K562 (cell line): ENCODE results near the gene OCIAD2. TPM values are rescaled to one million over a fixed set of nuclear protein-coding genes. Genes with fewer than 3 reads are reported as not detected.

ENCODE experiments used
- ATAC-seq: fragments of 200-7000 bp; cut with Tn5 transposase; 3 replicates; pipeline ENCODE4 v1.9.1; 2020; ENCODE audit warnings: moderate library complexity
- BruUV-seq: library from RNA; stranded (reverse); fragments of 400-500 nt; replicated peaks from 2 replicates; lab custom pipeline; 2021; lab: Mats Ljungman, UMichigan
- CTCF ChIA-PET: fragments of 300-600 bp; formaldehyde crosslinking; extraction: SDS; loops from one replicate; lab custom pipeline; 2021; ENCODE audit warnings: low intra/inter-chr PET ratio; lab: Yijun Ruan, JAX
- POLR2A ChIA-PET: fragments of 300-600, 350-650 bp; sonication (Branson Sonifier 250); formaldehyde crosslinking; extraction: SDS; loops from one replicate; lab custom pipeline; 2021; ENCODE audit warnings: antibody characterized with exemption, inconsistent platforms; lab: Yijun Ruan, JAX
- DNase-seq, 4 experiments: peaks; one replicate each; pipeline versions ENCODE4 v3.0.0 to v3.0.0-alpha.2; 2011 to 2018; ENCODE audit warnings: low spot score in 3 of 4, mixed read lengths in 3 of 4; ENCODE audit errors: extremely low read depth in 1 of 4
- FAIRE-seq: peaks from 2 replicates; lab custom pipeline; 2011; peaks lifted over from hg19 to GRCh38; lab: Jason Lieb, UNC
- H2AFZ ChIP-seq: 2 replicates; pipeline ENCODE4 v1.6.0; 2011; ENCODE audit warnings: low read depth, low read length, control low read depth, inconsistent platforms
- H3K27ac ChIP-seq: fragments of 200-600 bp; 3 replicates; pipeline ENCODE4 v1.8.0; 2011; ENCODE audit warnings: low read depth, mild to moderate bottlenecking, control low read depth, inconsistent platforms, low read length, moderate library complexity, mixed read lengths; ENCODE audit errors: extremely low read depth
- H3K27me3 ChIP-seq, 2 experiments: fragments of 300-600 bp in 1 of 2; 2 replicates in 1 of 2; 3 replicates in 1 of 2; pipeline versions ENCODE4 v1.6.0 to v1.8.0; 2011; ENCODE audit warnings: inconsistent platforms in 2 of 2, low read length in 2 of 2, mild to moderate bottlenecking in 1 of 2, mixed read lengths in 1 of 2, moderate library complexity in 1 of 2; ENCODE audit not compliant: control insufficient read depth in 2 of 2, insufficient read depth in 2 of 2
- H3K36me3 ChIP-seq: fragments of 300-600 bp; 3 replicates; pipeline ENCODE4 v1.8.0; 2011; ENCODE audit warnings: mild to moderate bottlenecking, low read length, inconsistent platforms; ENCODE audit not compliant: control insufficient read depth, insufficient read depth
- H3K4me1 ChIP-seq, 2 experiments: fragments of 200-600 bp in 1 of 2; replicated peaks in 1 of 2; 2 replicates in 1 of 2; 3 replicates in 1 of 2; pipeline versions ENCODE4 v1.5.1 to v1.8.0; 2011; ENCODE audit warnings: inconsistent platforms in 2 of 2, low read length in 2 of 2, mild to moderate bottlenecking in 1 of 2, mixed read lengths in 1 of 2, moderate library complexity in 1 of 2; ENCODE audit not compliant: control insufficient read depth in 2 of 2, insufficient read depth in 2 of 2
- H3K4me2 ChIP-seq: 2 replicates; pipeline ENCODE4 v1.6.1; 2011; ENCODE audit warnings: low read length, control low read depth, inconsistent platforms, mixed read lengths; ENCODE audit not compliant: insufficient read depth
- H3K4me3 ChIP-seq: fragments of 200-600 bp; sonication (generic), shearing (Covaris generic); 2 replicates; pipeline ENCODE4 v1.5.1; 2016; ENCODE audit warnings: control low read depth, inconsistent platforms
- H3K79me2 ChIP-seq: fragments of 200-600 bp; 3 replicates; pipeline ENCODE4 v1.8.0; 2011; ENCODE audit warnings: low read length, inconsistent platforms; ENCODE audit not compliant: control insufficient read depth, insufficient read depth
- H3K9ac ChIP-seq, 2 experiments: 2 replicates each; pipeline versions ENCODE4 v1.6.0 to v1.6.1; 2011; ENCODE audit warnings: low read depth in 2 of 2, low read length in 2 of 2, control low read depth in 1 of 2, inconsistent platforms in 1 of 2, mild to moderate bottlenecking in 1 of 2, mixed read lengths in 1 of 2; ENCODE audit not compliant: insufficient read depth in 1 of 2
- H3K9me1 ChIP-seq: one replicate; pipeline ENCODE4 v1.6.0; 2011; ENCODE audit warnings: inconsistent platforms, mild to moderate bottlenecking, low read length, moderate library complexity; ENCODE audit not compliant: control insufficient read depth, insufficient read depth
- H3K9me3 ChIP-seq: replicated peaks from 2 replicates; pipeline ENCODE4 v1.5.1; 2011; ENCODE audit warnings: low read depth, low read length, inconsistent platforms; ENCODE audit not compliant: control insufficient read depth, insufficient read depth
- H4K20me1 ChIP-seq: replicated peaks from 2 replicates; pipeline ENCODE4 v1.6.1; 2011; ENCODE audit warnings: low read length, inconsistent platforms, mixed read lengths; ENCODE audit not compliant: control insufficient read depth, insufficient read depth
- FOSL1 ChIP-seq: fragments of 200-800 bp; sonication (Bioruptor generic); conservative IDR thresholded peaks from 2 replicates; pipeline ENCODE4 v1.6.1; 2016; ENCODE audit warnings: missing genetic modification characterization, missing compliant biosample characterization
- MEIS2 ChIP-seq: fragments of 450-650 bp; IDR thresholded peaks from 2 replicates; pipeline ENCODE4 v1.6.1; 2014; ENCODE audit warnings: mild to moderate bottlenecking; ENCODE audit not compliant: partially characterized antibody
- TBP ChIP-seq: optimal IDR thresholded peaks from 2 replicates; pipeline ENCODE3; 2011; ENCODE audit warnings: low read depth, low read length, improper control_type of control experiment
- ZBED1 ChIP-seq: IDR thresholded peaks from 2 replicates; pipeline ENCODE4 v1.6.1; 2014
- WGBS: fragments of 100-300 bp; shearing (Covaris generic); methylation state at CpG from one replicate; pipeline ENCODE4 v1.1.6; 2016; ENCODE audit warnings: low coverage, mixed read lengths; ENCODE audit not compliant: insufficient coverage; ENCODE audit errors: missing lambda C conversion rate; 5-methylcytosine and 5-hydroxymethylcytosine counted together
- in situ Hi-C: fragments of 300-500 bp; cut with MboI; formaldehyde crosslinking; loops from 4 replicates; pipeline ENCODE4 v1.15.0; 2018; ENCODE audit warnings: inconsistent platforms, mixed read lengths
- intact Hi-C: fragments of 100-400 bp; cut with micrococcal nuclease; formaldehyde crosslinking; loops from 2 replicates; pipeline ENCODE4 v1.14.2; 2022
- polyA plus RNA-seq, 8 experiments: library from polyadenylated mRNA; depleted of rRNA in 4 of 8; stranded (reverse) in 5 of 8; unstranded in 3 of 8; fragments of >200 nt; fragmentation: Nextera tagmentation in 2 of 8; fragmentation: Illumina TruSeq in 1 of 8; extraction: Ambion mirVana in 2 of 8; extraction: Trizol in 1 of 8; gene quantifications; 2 replicates each; pipeline versions ENCODE4 v1.2.1 to v1.2.3, GENCODE V29; 2011 to 2014; ENCODE audit warnings: inconsistent platforms in 1 of 8, missing spikeins in 1 of 8
- total RNA-seq, 7 experiments: library from RNA; depleted of rRNA in 6 of 7; stranded (reverse); fragments of >200 nt in 6 of 7; fragmentation: Illumina TruSeq in 2 of 7; extraction: Trizol in 2 of 7; gene quantifications; 2 replicates each; pipeline versions ENCODE4 v1.2.1 to v1.2.3, GENCODE V29; 2011 to 2021; ENCODE audit warnings: low replicate concordance in 1 of 7
- TF ChIP-seq, protein P1 (sequence below): fragments of 450-650 bp; IDR thresholded peaks from 2 replicates; pipeline ENCODE4 v1.6.1; 2016
- TF ChIP-seq, protein P2 (sequence below), 2 experiments: fragments of 450-650 bp in 1 of 2; sonication (generic) in 1 of 2; formaldehyde crosslinking in 1 of 2; IDR thresholded peaks in 1 of 2; conservative IDR thresholded peaks in 1 of 2; 2 replicates each; pipeline versions ENCODE4 v1.6.1 to v1.8.1; 2016 to 2023; ENCODE audit warnings: mild to moderate bottlenecking in 2 of 2, moderate library complexity in 2 of 2, inconsistent platforms in 1 of 2, missing genetic modification reagents in 1 of 2

OCIAD2 gene
- total and polyA plus RNA-seq, 9 of the 15 experiments (the other 6 are each of a cell fraction or from before 2014, with no cell fraction given): 0.11 to 0.98 TPM; not detected in 7

DNA sequence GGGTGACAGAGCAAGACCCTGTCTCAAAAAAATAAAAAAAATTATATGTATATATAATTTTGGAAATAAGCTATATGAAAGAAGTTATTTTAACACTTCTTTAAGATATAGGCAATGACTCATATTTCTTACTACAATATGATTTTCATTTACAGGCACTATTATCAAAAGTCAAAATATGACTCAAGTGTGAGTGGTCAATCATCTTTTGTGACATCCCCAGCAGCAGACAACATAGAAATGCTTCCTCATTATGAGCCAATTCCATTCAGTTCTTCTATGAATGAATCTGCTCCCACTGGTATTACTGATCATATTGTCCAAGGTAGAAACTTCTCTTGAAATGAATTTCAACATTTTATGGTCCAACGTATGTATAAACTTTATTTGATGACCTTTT lies 54.9 kb downstream of the OCIAD2 start:
- ATAC-seq (no peak), DNase-seq (no peak), FAIRE-seq (no peak)
- BruUV-seq: no TSS peak
- Histone ChIP-seq H3K27ac (no peak overlapping the region), H3K36me3 (peaks cover 74% of the 10 kb centered on the region; the same call in 2 of the 3 replicates), H2AFZ (no peak overlapping the region), H3K79me2 (peaks cover 13% of the 10 kb centered on the region; the same call in 2 of the 3 replicates), H4K20me1 (no peaks in the 10 kb centered on the region; the same call in 1 of the 2 replicates), H3K27me3 (no peaks in the 10 kb centered on the region), H3K9ac (no peak overlapping the region), H3K9me1 (no peaks in the 10 kb centered on the region), H3K4me1 (peaks cover 0 to 17% of the 10 kb centered on the region in 2 experiments; a peak in 4 of 5 replicates), H3K4me3 (no peak overlapping the region), H3K9me3 (no peaks in the 10 kb centered on the region), H3K4me2 (no peak overlapping the region)
- CTCF ChIA-PET: no interaction called here
- WGBS: 68% methylated on average over 1 of the region's 1 CpG
- intact Hi-C loops: no loop called here
- TF ChIP-seq FOSL1 (tag) (peak; percentile 78), ZBED1 (no peak), MEIS2 (peak; percentile 48), TBP (no peak)
- TF ChIP-seq, protein P1, sequence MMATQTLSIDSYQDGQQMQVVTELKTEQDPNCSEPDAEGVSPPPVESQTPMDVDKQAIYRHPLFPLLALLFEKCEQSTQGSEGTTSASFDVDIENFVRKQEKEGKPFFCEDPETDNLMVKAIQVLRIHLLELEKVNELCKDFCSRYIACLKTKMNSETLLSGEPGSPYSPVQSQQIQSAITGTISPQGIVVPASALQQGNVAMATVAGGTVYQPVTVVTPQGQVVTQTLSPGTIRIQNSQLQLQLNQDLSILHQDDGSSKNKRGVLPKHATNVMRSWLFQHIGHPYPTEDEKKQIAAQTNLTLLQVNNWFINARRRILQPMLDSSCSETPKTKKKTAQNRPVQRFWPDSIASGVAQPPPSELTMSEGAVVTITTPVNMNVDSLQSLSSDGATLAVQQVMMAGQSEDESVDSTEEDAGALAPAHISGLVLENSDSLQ: peak; percentile 70
- TF ChIP-seq, protein P2, sequence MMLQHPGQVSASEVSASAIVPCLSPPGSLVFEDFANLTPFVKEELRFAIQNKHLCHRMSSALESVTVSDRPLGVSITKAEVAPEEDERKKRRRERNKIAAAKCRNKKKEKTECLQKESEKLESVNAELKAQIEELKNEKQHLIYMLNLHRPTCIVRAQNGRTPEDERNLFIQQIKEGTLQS (IDR thresholded peaks at IDR 0.05): peak; percentile 34; the same call in 1 of the 2 replicates
- TF ChIP-seq, protein P2 (CRISPR knock-in tag; conservative IDR thresholded peaks at IDR 0.05): no peak
- in situ Hi-C loops: no loop called here
- POLR2A ChIA-PET: interaction anchor here (1.1 to 3.5 kb wide), 4 partner anchors 8 to 88 kb away, joined by 3 to 18 read pairs (median 8); no protein-coding TSS in a partner anchor
